ENCODE data around the gene PDE11A.
"Not testable (repeated sequence)": the region's sequence is repeated elsewhere in the genome, so short reads cannot be mapped to it uniquely, and the experiment has no call there.

PDE11A gene

GRCh38 chr2:177810906-177811305, 261.7 kb downstream of the PDE11A start:
- no peak for DNase-seq

GRCh38 chr2:177808984-177809809, 263.4 kb downstream of the PDE11A start:
- no peak for DNase-seq

GRCh38 chr2:177806025-177806424, 266.6 kb downstream of the PDE11A start:
- DNase-seq = no peak

- peak; percentile 66 for DNase-seq
These were observed 273.0 kb downstream of the PDE11A start for GRCh38 chr2:177799531-177799930.

- no peak for DNase-seq
These were observed 274.8 kb downstream of the PDE11A start for GRCh38 chr2:177797808-177798207.

- DNase-seq = no peak
These were observed 275.7 kb downstream of the PDE11A start for GRCh38 chr2:177796654-177797415.

GRCh38 chr2:177796011-177796410, 276.6 kb downstream of the PDE11A start:
- DNase-seq = no peak

- not testable (repeated sequence) for DNase-seq
These were observed 287.4 kb downstream of the PDE11A start for GRCh38 chr2:177785143-177785542.

- no peak for DNase-seq
These were observed 287.9 kb downstream of the PDE11A start for GRCh38 chr2:177784745-177785067.

GRCh38 chr2:177783835-177784744, 288.5 kb downstream of the PDE11A start:
- DNase-seq = no peak

- no peak for DNase-seq
These were observed 289.5 kb downstream of the PDE11A start for GRCh38 chr2:177783091-177783490.

- no peak for DNase-seq
These were observed 290.0 kb downstream of the PDE11A start for GRCh38 chr2:177782613-177783012.

- DNase-seq = no peak
These were observed 294.1 kb downstream of the PDE11A start for GRCh38 chr2:177778472-177778871.

- DNase-seq = peak; percentile 49
These were observed 300.0 kb downstream of the PDE11A start for GRCh38 chr2:177772529-177772928.

- DNase-seq = no peak
These were observed 301.4 kb downstream of the PDE11A start for GRCh38 chr2:177771191-177771590.

- no peak for DNase-seq
These were observed 304.8 kb downstream of the PDE11A start for GRCh38 chr2:177767768-177768167.

GRCh38 chr2:177765698-177766097, 306.9 kb downstream of the PDE11A start:
- no peak for DNase-seq

- peak; percentile 82 for DNase-seq
These were observed 308.9 kb downstream of the PDE11A start for GRCh38 chr2:177763531-177764265.

GRCh38 chr2:177759443-177759842, 313.1 kb downstream of the PDE11A start:
- DNase-seq = no peak

GRCh38 chr2:177758591-177759371, 313.8 kb downstream of the PDE11A start:
- peak; percentile 64 for DNase-seq

GRCh38 chr2:177756336-177756735, 316.2 kb downstream of the PDE11A start:
- no peak for DNase-seq

- DNase-seq = no peak
These were observed 318.1 kb downstream of the PDE11A start for GRCh38 chr2:177754492-177754873.
